ENCODE data around the gene OSBPL1A.

Gene OSBPL1A

DNA sequence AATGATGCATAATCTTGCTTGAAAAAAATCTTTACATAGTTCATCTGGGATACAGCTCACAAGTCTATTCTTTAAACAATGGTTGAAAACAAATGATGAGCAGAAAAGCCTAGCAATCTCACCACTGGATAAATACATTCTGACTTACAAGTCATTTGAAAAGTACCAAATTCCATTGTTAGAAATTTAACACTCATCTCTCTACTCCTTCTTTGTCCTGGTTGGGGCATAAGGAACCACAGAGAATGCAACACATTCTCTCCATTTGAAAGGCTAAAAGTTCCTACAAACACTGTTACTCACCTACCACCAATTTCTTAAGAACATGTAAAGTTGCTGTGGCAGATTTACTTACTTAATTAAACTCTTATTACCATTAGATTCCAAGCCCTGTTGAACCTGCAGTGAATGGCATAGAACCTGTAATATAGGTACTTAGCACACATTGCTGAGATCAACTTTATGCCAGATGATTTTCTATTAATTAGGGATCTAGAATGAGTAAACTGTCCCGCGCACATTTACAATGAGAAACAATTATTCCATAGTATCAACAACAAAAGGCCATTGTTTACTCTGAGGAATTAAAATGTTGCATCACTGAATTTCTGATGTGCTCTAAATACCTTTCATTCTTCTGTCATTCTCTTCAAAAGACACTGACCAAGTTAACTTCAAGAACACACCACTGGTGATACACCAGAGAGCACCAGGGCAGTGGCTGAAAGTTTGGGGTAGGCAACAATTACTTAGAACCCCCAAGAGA lies 189.2 kb downstream of the OSBPL1A start:
- ChIA-PET CTCF (interaction anchor here (1.1 to 2.5 kb wide), 2 partner anchors 32 kb away, joined by 3 to 8 read pairs; no protein-coding TSS in a partner anchor), POLR2A (interaction anchor here (1.0 kb wide), 1 partner anchor 69 kb away, joined by 3 read pairs; the partner anchor contains the start of gene CABYR)
- DNase-seq (ENCODE audit: extremely low spot score): no peak
- TF ChIP-seq BHLHE40 (IDR thresholded peaks at IDR 0.05; ENCODE audit: borderline replicate concordance): no peak
- no peak for TF ChIP-seq ZNF384 (IDR thresholded peaks at IDR 0.05)
- TF ChIP-seq SP1 (IDR thresholded peaks at IDR 0.05): no peak
- no peak for TF ChIP-seq ARNT (IDR thresholded peaks at IDR 0.05)
- no peak for TF ChIP-seq FOXK2 (IDR thresholded peaks at IDR 0.05)
- TF ChIP-seq SUZ12 (IDR thresholded peaks at IDR 0.05): no peak
- no peak for TF ChIP-seq CTBP1 (IDR thresholded peaks at IDR 0.05; ENCODE audit: borderline replicate concordance)
- TF ChIP-seq TARDBP (IDR thresholded peaks at IDR 0.05): no peak
- TF ChIP-seq FOXA1 (IDR thresholded peaks at IDR 0.05): no peak
- no peak for TF ChIP-seq LEF1 (IDR thresholded peaks at IDR 0.05; ENCODE audit: borderline replicate concordance)
- no peak for TF ChIP-seq HDGF (IDR thresholded peaks at IDR 0.05; ENCODE audit: borderline replicate concordance)
- TF ChIP-seq ELF4 (IDR thresholded peaks at IDR 0.05): no peak
- TF ChIP-seq L3MBTL2 (conservative IDR thresholded peaks at IDR 0.05): no peak
- TF ChIP-seq, protein P1, sequence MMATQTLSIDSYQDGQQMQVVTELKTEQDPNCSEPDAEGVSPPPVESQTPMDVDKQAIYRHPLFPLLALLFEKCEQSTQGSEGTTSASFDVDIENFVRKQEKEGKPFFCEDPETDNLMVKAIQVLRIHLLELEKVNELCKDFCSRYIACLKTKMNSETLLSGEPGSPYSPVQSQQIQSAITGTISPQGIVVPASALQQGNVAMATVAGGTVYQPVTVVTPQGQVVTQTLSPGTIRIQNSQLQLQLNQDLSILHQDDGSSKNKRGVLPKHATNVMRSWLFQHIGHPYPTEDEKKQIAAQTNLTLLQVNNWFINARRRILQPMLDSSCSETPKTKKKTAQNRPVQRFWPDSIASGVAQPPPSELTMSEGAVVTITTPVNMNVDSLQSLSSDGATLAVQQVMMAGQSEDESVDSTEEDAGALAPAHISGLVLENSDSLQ (IDR thresholded peaks at IDR 0.05): no peak
- TF ChIP-seq NFRKB (IDR thresholded peaks at IDR 0.05): no peak
- no peak for TF ChIP-seq FOXM1 (IDR thresholded peaks at IDR 0.05; ENCODE audit: borderline replicate concordance)

DNA sequence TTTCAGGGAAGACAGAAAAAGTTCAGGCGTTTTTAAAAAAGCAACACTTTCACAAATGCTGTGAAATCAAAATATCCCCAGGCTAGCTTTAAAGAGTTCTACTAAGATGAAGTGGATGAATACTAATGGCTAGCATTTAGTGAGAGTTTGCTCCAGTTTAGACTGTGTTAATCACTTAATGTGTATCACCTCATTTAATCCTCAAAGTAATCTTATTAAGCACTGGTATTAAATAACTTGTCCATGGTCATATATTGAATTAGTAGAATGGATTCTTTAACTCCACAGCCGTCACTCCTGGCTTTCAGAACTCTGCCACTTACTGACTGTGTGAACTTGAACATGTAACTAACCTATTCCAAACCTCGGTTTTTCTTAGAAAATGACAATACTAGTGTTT lies 192.7 kb downstream of the OSBPL1A start:
- POLR2A ChIA-PET: interaction anchor here (0.9 kb wide), 1 partner anchor 66 kb away, joined by 5 read pairs; the partner anchor contains the start of gene CABYR
- TF ChIP-seq, protein P1 (IDR thresholded peaks at IDR 0.05): no peak
- TF ChIP-seq BHLHE40 (IDR thresholded peaks at IDR 0.05; ENCODE audit: borderline replicate concordance) (no peak), ZNF384 (IDR thresholded peaks at IDR 0.05) (no peak), HDGF (IDR thresholded peaks at IDR 0.05; ENCODE audit: borderline replicate concordance) (no peak), L3MBTL2 (conservative IDR thresholded peaks at IDR 0.05) (no peak)
- no peak for DNase-seq (ENCODE audit: extremely low spot score)
- CTCF ChIA-PET: interaction anchor here (0.6 to 1.3 kb wide), 2 partner anchors 28 to 647 kb away, joined by 5 to 6 read pairs; no protein-coding TSS in a partner anchor

- no peak for DNase-seq (ENCODE audit: extremely low spot score)
- POLR2A ChIA-PET: interaction anchor here (1.2 kb wide), 1 partner anchor 63 kb away, joined by 4 read pairs; the partner anchor contains the start of gene CABYR
- TF ChIP-seq ELF4 (IDR thresholded peaks at IDR 0.05): no peak
- TF ChIP-seq CTBP1 (IDR thresholded peaks at IDR 0.05; ENCODE audit: borderline replicate concordance): no peak
- no peak for TF ChIP-seq LEF1 (IDR thresholded peaks at IDR 0.05; ENCODE audit: borderline replicate concordance)
- no peak for TF ChIP-seq TARDBP (IDR thresholded peaks at IDR 0.05)
- no peak for TF ChIP-seq HDGF (IDR thresholded peaks at IDR 0.05; ENCODE audit: borderline replicate concordance)
- TF ChIP-seq FOXK2 (IDR thresholded peaks at IDR 0.05): no peak
- TF ChIP-seq SP1 (IDR thresholded peaks at IDR 0.05): no peak
- TF ChIP-seq FOXA1 (IDR thresholded peaks at IDR 0.05): no peak
- no peak for TF ChIP-seq ARNT (IDR thresholded peaks at IDR 0.05)
- TF ChIP-seq, protein P1 (IDR thresholded peaks at IDR 0.05): no peak
- no peak for TF ChIP-seq BHLHE40 (IDR thresholded peaks at IDR 0.05; ENCODE audit: borderline replicate concordance)
- CTCF ChIA-PET: interaction anchor here (0.5 to 2.1 kb wide), 2 partner anchors 26 to 120 kb away, joined by 5 to 8 read pairs; no protein-coding TSS in a partner anchor
Observed at GRCh38 chr18:24201699-24202687, 195.6 kb downstream of the OSBPL1A start.

DNA sequence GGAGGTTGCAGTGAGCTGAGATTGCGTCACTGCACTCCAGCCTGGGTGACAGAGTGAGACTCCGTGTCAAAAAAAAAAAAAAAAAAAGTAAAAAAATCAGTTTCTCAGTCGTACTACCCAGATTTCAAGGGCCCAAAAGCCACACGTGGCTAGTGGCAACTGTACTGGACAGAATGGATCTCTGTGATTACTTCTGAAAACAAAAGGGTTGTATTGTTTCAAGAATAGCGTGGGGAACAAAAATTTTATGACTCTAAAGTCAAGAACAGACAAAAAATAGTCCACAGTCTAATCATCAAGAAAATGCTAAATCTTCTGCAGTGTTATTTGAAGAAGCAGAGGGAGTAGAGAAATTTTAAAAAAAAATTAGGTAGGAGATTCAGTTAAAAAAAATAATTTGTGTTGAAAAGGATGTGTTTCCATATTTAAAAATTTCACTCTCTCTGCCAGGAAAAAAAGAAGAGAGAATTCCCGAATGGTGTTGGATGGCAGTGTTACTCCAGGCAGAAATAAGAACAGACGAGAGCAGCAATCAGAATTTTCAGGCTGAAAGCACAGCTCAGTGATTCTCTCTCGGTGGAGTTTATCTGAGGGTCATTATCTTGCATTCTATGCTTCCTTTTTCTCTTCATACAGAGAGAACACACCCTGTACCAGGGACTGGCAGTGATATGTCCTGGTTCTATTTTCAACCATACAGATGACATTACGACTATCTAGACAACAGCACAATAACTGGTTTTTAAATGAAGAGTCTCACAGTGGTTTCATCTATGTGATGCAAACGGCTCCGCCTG lies 196.9 kb downstream of the OSBPL1A start:
- no peak for DNase-seq (ENCODE audit: extremely low spot score)
- CTCF ChIA-PET: no interaction called here
- no peak for TF ChIP-seq TARDBP (IDR thresholded peaks at IDR 0.05)
- TF ChIP-seq ZNF384 (IDR thresholded peaks at IDR 0.05): no peak
- no peak for TF ChIP-seq ARNT (IDR thresholded peaks at IDR 0.05)
- no peak for TF ChIP-seq SP1 (IDR thresholded peaks at IDR 0.05)
- no peak for TF ChIP-seq BHLHE40 (IDR thresholded peaks at IDR 0.05; ENCODE audit: borderline replicate concordance)
- TF ChIP-seq FOXA1 (IDR thresholded peaks at IDR 0.05): no peak
- TF ChIP-seq CTBP1 (IDR thresholded peaks at IDR 0.05; ENCODE audit: borderline replicate concordance): no peak
- no peak for TF ChIP-seq NFRKB (IDR thresholded peaks at IDR 0.05)
- no peak for TF ChIP-seq FOXK2 (IDR thresholded peaks at IDR 0.05)
- TF ChIP-seq LEF1 (IDR thresholded peaks at IDR 0.05; ENCODE audit: borderline replicate concordance): no peak
- no peak for TF ChIP-seq FOXM1 (IDR thresholded peaks at IDR 0.05; ENCODE audit: borderline replicate concordance)
- TF ChIP-seq, protein P1 (IDR thresholded peaks at IDR 0.05): no peak
- no peak for TF ChIP-seq L3MBTL2 (conservative IDR thresholded peaks at IDR 0.05)
- no peak for TF ChIP-seq ELF4 (IDR thresholded peaks at IDR 0.05)
- POLR2A ChIA-PET: no interaction called here
